Measurements from ENCODE around the gene ABTB1.

ABTB1 gene

DNA sequence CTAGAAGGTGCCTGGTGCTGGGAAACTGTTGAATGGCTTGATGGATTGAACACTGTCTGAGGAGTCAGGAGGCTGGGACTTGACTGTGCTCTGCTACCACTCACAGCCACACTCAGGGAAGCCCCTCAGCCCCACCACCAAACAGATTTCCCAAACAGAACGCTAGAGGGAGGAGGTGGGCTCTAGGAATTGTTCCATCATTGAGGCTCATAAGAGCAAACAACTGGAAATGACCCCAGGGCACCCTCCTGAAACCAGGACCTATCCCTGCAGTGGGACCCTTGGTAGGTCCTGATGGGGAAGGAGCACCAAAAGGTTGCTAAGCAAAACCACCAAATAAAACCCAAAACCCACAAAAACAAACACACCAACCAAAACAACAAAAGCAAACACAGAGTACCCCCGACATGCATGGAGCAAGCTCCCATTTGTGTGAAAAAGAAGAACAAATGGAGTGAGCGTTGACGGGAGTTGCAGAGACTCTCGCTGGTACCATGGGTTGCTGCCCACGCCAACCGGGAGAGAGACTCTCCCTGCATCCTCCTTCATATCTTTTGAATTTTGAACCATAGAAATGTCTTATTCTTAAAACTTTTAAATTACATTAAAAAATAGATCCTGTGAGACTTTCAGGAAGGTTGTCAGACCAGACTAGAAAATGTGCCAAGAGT lies 45.6 kb downstream of the ABTB1 start:
- no peaks in the 10 kb centered on the region for H3F3A ChIP-seq (ENCODE audit: insufficient read depth, low read length)
- H4K20me1 ChIP-seq (ENCODE audit: insufficient read depth, low read length) = no peaks in the 10 kb centered on the region
- H3K9ac ChIP-seq (ENCODE audit: low read length) = no peak overlapping the region
- H3K27ac ChIP-seq (ENCODE audit: low read depth, low read length, poor library complexity, severe bottlenecking) = no peak overlapping the region
- no peaks in the 10 kb centered on the region for H3K9me2 ChIP-seq (ENCODE audit: low read depth, low read length)
- H3K4me1 ChIP-seq (ENCODE audit: insufficient read depth, low read length, severe bottlenecking) = no peaks in the 10 kb centered on the region
- H3K4me2 ChIP-seq (ENCODE audit: low read length) = no peak overlapping the region
- no peaks in the 10 kb centered on the region for H3K36me3 ChIP-seq (ENCODE audit: insufficient read depth, low read length)
- H3K4me3 ChIP-seq (ENCODE audit: low read depth, low read length, poor library complexity, severe bottlenecking) = no peak overlapping the region
- H3K9me3 ChIP-seq (ENCODE audit: low read length) = no peaks in the 10 kb centered on the region
- H3K79me2 ChIP-seq (ENCODE audit: insufficient read depth, low read length) = no peaks in the 10 kb centered on the region
- TF ChIP-seq EZH2 (IDR thresholded peaks at IDR 0.05; ENCODE audit: borderline replicate concordance, low read length) = no peak
- TF ChIP-seq, protein P1, sequence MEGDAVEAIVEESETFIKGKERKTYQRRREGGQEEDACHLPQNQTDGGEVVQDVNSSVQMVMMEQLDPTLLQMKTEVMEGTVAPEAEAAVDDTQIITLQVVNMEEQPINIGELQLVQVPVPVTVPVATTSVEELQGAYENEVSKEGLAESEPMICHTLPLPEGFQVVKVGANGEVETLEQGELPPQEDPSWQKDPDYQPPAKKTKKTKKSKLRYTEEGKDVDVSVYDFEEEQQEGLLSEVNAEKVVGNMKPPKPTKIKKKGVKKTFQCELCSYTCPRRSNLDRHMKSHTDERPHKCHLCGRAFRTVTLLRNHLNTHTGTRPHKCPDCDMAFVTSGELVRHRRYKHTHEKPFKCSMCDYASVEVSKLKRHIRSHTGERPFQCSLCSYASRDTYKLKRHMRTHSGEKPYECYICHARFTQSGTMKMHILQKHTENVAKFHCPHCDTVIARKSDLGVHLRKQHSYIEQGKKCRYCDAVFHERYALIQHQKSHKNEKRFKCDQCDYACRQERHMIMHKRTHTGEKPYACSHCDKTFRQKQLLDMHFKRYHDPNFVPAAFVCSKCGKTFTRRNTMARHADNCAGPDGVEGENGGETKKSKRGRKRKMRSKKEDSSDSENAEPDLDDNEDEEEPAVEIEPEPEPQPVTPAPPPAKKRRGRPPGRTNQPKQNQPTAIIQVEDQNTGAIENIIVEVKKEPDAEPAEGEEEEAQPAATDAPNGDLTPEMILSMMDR (IDR thresholded peaks at IDR 0.05; ENCODE audit: low read length) = no peak
- no peaks in the 10 kb centered on the region; the same call in 1 of the 2 replicates for H3K27me3 ChIP-seq (ENCODE audit: insufficient read depth, low read length)
- H2AFZ ChIP-seq (ENCODE audit: low read length) = no peak overlapping the region

DNA sequence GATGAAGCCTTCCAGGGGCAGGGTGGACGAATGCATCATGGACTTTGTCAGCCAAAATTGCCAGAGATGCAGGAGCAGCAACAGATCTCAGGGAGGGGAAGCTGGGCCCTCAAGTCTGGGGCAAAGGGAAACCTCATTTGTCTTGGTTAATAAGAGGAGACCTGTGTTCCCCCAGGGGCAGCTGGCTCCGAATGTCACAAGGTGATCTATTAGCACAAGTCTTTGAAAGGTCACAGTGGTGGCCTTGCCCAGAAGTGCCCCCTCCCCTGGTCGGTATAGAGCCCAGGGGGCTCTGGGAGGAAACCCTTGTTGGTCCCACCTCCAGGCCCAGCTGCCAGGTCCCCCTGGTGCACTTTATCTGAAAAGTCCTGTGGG lies 46.2 kb downstream of the ABTB1 start:
- H3K36me3 ChIP-seq (ENCODE audit: insufficient read depth, low read length) = no peaks in the 10 kb centered on the region
- no peaks in the 10 kb centered on the region for H3K4me1 ChIP-seq (ENCODE audit: insufficient read depth, low read length, severe bottlenecking)
- H4K20me1 ChIP-seq (ENCODE audit: insufficient read depth, low read length) = no peaks in the 10 kb centered on the region
- no peaks in the 10 kb centered on the region for H3K9me3 ChIP-seq (ENCODE audit: low read length)
- no peak overlapping the region for H3K27ac ChIP-seq (ENCODE audit: low read depth, low read length, poor library complexity, severe bottlenecking)
- no peak overlapping the region for H2AFZ ChIP-seq (ENCODE audit: low read length)
- H3K27me3 ChIP-seq (ENCODE audit: insufficient read depth, low read length) = no peaks in the 10 kb centered on the region; the same call in 1 of the 2 replicates
- H3F3A ChIP-seq (ENCODE audit: insufficient read depth, low read length) = no peaks in the 10 kb centered on the region
- TF ChIP-seq EZH2 (IDR thresholded peaks at IDR 0.05; ENCODE audit: borderline replicate concordance, low read length) = no peak
- TF ChIP-seq, protein P1 (IDR thresholded peaks at IDR 0.05; ENCODE audit: low read length) = no peak
- no peaks in the 10 kb centered on the region for H3K9me2 ChIP-seq (ENCODE audit: low read depth, low read length)
- H3K79me2 ChIP-seq (ENCODE audit: insufficient read depth, low read length) = no peaks in the 10 kb centered on the region
- H3K4me2 ChIP-seq (ENCODE audit: low read length) = no peak overlapping the region
- no peak overlapping the region for H3K9ac ChIP-seq (ENCODE audit: low read length)
- no peak overlapping the region for H3K4me3 ChIP-seq (ENCODE audit: low read depth, low read length, poor library complexity, severe bottlenecking)

DNA sequence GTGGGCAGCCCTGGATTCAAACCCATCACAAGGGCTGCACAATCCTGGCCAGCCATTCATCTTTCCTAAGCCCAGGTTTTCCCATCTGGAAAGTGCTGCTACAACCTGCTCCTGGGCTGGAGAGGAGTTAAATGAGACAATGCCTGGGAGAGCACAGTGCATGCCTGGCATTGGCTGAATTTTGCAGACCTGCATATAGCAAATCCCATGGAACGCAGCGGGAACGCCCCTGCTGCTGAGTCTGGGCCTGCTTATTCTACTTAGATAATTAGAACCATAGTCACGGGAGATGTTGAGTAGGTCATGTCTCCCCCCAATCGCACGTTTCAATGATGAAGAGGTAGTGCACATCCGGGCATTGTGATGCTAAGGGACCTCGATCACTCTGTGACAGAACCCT lies 46.6 kb downstream of the ABTB1 start:
- H3K27ac ChIP-seq (ENCODE audit: low read depth, low read length, poor library complexity, severe bottlenecking) = no peak overlapping the region
- no peak overlapping the region for H3K4me2 ChIP-seq (ENCODE audit: low read length)
- H3K9ac ChIP-seq (ENCODE audit: low read length) = no peak overlapping the region
- no peak for TF ChIP-seq EZH2 (IDR thresholded peaks at IDR 0.05; ENCODE audit: borderline replicate concordance, low read length)
- TF ChIP-seq, protein P1 (IDR thresholded peaks at IDR 0.05; ENCODE audit: low read length) = no peak
- no peaks in the 10 kb centered on the region for H4K20me1 ChIP-seq (ENCODE audit: insufficient read depth, low read length)
- H3K27me3 ChIP-seq (ENCODE audit: insufficient read depth, low read length) = no peaks in the 10 kb centered on the region; the same call in 1 of the 2 replicates
- H3K9me2 ChIP-seq (ENCODE audit: low read depth, low read length) = no peaks in the 10 kb centered on the region
- no peaks in the 10 kb centered on the region for H3K9me3 ChIP-seq (ENCODE audit: low read length)
- H2AFZ ChIP-seq (ENCODE audit: low read length) = no peak overlapping the region
- no peak overlapping the region for H3K4me3 ChIP-seq (ENCODE audit: low read depth, low read length, poor library complexity, severe bottlenecking)
- H3F3A ChIP-seq (ENCODE audit: insufficient read depth, low read length) = no peaks in the 10 kb centered on the region
- no peaks in the 10 kb centered on the region for H3K79me2 ChIP-seq (ENCODE audit: insufficient read depth, low read length)
- no peaks in the 10 kb centered on the region for H3K4me1 ChIP-seq (ENCODE audit: insufficient read depth, low read length, severe bottlenecking)
- no peaks in the 10 kb centered on the region for H3K36me3 ChIP-seq (ENCODE audit: insufficient read depth, low read length)
